NCI-H2107 treated with DMSO at 0.1 percent for 48 hours (cell line): ENCODE results near the gene CCDC85B.
"Not testable (repeated sequence)": the region's sequence is repeated elsewhere in the genome, so short reads cannot be mapped to it uniquely, and the experiment has no call there.

Source experiments
- DNase-seq: peaks from one replicate; lab custom pipeline; 2025; ENCODE audit not compliant: unreplicated experiment; lab: John Stamatoyannopoulos, UW

The CCDC85B gene

DNA sequence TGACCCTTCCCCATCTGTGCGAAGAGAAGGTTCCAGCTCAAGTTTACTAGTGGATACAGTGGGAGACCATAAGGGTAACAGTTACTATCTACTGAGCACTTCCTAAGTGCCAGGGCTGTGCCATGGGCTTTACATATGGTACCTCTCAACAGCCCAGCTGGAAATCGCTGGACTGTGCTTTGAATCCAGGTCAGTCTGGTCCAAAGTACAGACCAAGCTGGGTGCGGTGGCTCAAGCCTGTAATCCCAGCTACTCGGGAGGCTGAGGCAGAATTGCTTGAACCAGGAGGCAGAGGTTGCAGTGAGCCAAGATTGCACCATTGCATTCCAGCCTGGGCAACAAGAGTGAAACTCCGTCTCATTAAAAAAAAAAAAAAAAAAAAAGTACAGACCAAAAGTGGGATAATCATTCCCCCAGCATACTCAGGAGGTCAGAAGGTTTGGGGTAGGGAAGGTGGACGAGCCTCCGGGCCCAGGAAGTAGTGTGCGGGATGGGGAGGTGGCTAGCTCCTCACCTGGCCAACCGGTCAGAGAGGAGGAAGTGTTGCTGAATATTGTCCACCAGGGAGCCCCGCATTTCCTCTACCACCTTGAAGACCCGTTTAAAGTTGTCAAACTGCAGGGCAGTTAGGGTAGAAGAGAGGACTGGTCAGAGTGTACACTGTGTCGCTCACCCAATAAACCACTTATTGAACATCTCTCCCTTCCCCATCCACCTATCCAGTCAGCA, 4.5 kb upstream of the CCDC85B start:
- no peak for DNase-seq

- DNase-seq, result no peak
Observed at GRCh38 chr11:65886826-65887722, 3.4 kb upstream of the CCDC85B start.

- peak; percentile 44 for DNase-seq
Observed at GRCh38 chr11:65887723-65888162, 2.7 kb upstream of the CCDC85B start.

- peak; percentile 81 for DNase-seq
Observed at GRCh38 chr11:65888163-65888814, 2.2 kb upstream of the CCDC85B start, which contains the start of gene FIBP. FIBP (minus strand) TSS chr11:65888471; CDS start chr11:65888418, 53 bp downstream.

GRCh38 chr11:65891219-65892136, 1.0 kb downstream of the CCDC85B start:
- no peak for DNase-seq

DNA sequence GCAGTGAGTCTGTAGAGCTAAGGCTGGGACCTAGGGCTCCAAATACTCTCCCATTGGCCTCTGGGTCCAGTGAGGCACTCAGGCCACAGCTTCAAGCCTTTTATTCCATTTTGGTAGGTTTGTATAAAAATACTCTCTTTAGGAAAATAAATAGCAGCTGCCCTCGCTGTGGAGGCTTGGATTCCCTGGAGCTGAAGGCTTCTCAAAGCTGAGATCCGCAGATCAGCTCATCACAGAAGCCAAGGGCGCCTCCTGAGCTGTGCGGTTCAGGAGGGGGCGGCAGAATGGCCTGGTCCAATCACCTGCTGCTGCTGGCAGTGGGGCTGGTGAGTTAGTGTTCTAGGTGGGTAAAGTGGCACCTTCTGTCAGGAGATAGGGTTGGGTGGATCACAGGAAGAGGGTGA, 1.7 kb downstream of the CCDC85B start:
- DNase-seq, result not testable (repeated sequence)

DNA sequence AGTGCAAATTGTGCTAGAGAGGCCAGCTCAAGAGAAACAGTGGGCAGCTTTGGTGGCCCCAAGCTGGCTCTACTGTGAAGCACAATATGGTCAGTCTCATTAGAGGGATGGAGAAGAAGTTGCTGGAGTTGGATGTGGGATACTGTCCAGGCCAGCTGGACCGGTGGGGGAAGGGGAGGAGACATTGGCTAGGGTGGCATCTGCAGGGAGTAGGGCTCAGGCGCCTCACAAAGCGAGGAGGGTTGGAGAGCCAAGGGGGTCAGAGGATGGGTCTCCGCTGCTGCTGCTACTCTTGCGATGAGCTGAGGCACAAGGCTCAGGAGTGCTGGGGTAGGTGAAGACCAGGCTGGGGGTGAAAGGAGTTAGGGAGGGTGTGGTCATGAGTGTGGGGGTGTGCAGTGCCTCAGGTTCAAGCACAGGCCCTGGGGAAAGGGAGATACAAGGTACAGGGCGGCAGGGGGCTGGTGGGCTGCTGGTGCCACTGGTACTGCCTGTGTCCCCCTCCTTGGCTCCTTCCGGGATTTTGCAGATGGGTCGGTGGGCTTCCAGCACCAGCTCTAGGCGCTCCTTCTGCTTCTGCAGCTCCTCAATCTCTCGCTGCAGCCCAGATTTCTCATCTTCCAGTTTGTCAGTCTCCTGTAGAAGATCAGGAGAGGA, 2.3 kb downstream of the CCDC85B start:
- DNase-seq, result no peak

- DNase-seq, result no peak
Observed at GRCh38 chr11:65894034-65894591, 3.6 kb downstream of the CCDC85B start.

DNA sequence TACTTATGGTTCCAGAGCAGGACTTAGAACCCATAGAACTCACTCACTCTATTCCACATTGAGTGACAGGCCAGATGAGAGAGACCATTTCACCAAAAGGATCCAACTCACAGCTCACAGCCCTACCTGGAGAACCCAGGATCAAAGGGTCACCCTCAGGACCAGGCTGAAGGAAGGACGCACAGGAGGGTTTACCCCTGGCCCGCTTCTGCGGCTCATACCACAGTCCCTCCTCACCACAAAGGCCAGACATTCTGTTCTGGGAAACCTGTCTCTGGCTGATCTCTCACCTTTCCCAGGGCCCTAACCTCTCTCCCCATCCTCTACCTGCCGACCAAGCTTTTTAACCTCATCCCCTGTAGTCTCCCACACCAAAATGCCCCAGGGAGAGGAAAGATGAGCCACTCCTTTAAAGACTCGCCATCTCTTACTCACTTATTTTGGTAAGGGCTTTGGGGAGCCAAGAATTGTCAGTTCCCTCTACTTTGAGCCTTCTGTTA, 5.1 kb downstream of the CCDC85B start:
- DNase-seq, result no peak

- DNase-seq, result no peak
Observed at GRCh38 chr11:65896034-65896999, 5.8 kb downstream of the CCDC85B start.

GRCh38 chr11:65897020-65897471, 6.6 kb downstream of the CCDC85B start:
- no peak for DNase-seq

DNA sequence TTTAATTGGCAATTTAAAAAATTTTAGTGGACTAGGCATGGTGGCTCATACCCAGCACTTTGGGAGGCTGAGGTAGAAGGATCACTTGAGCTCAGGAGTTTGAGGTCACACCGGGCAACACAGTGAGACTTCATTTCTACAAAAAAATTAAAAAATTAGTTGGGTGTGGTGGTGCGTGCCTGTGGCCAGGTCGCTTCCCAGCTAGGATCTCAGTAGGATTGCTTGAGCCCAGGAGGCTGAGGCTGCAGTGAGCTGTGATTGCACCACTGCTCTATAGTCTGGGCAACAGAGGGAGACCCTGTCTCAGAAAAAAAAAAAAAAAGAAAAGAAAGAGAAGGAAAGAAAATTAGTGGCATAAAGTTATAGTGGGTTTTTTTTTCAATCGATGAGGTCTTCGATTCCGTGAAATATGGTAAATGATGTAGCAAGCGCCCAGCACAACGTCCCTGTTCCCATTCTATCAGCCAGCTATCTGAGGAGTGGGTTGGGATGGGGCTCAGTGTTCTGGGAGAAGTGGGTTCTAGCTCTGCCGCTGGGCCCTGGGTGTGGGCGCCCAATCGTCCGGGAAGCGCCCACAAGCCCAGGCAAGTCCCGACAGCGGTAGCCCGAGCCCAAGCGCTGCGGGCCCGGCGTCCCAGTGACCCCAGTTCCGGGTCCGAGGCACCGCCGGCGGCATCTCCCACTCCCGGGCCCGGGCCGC, 8.3 kb downstream of the CCDC85B start:
- DNase-seq, result no peak

GRCh38 chr11:65899356-65900124, 9.1 kb downstream of the CCDC85B start:
- DNase-seq, result no peak

DNA sequence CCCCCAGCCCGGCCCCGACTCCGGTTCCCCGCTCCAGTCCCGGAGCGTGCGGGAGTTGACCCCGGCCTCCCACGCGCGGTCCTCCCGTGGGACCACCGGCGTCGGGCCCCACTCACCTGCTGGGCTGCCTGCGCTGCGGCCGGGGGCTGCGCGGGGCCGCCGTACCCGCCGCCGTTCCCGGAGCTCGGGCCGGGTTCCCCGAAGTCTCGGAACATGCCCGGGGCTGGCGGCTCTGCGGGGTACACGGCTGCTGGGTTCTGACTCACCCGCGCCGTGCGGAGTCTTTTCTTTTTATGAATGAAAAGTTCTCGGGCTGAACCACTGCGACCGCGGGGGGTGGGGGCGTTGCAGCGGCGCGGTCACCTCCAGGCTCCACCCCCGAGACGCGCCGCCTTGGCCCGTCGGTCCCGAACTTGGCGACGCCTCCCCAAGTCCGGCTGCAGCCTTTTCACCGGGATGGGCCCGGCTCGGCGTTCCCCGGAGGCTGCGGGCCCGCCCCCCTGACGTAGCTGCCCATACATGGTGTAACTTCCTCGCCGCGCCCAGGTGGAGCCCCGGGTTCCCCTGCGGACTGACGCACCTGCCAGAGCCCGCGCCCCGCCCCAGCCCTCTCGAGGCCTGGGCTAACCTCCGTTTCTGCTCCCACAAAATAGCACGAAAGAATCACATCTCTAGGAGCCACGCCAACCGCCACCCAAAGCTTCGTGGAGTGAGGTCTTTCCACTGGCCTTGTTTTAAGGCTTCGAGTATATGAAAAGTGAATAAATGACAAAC, 9.8 kb downstream of the CCDC85B start, which contains the start of gene FOSL1:
Gene FOSL1 (minus strand): TSS at position 264 of the 774 bp plus-strand sequence. CDS start 49 bp downstream, at position 215.
- no peak for DNase-seq

DNA sequence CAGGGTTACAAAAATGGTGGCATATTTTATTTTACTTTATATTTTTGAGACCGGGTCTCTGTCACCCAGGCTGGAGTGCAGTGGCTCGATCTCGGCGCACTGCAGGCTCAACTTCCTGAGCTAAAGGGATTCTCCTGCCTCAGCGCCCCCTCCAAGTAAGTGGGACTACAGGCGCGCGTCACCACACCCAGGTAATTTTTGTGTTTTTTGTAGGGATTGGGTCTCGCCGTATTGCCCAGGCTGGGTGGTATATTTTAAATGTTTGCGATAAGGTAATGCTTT, 10.4 kb downstream of the CCDC85B start:
- DNase-seq, result no peak

GRCh38 chr11:65903068-65903481, 12.6 kb downstream of the CCDC85B start:
- no peak for DNase-seq
